Measurements from ENCODE around the gene EME1. TPM values are rescaled to one million over a fixed set of nuclear protein-coding genes. Genes with fewer than 3 reads are reported as not detected.

The EME1 gene
- total RNA-seq, 1 experiment from 2014 or later: 10.6 TPM

DNA sequence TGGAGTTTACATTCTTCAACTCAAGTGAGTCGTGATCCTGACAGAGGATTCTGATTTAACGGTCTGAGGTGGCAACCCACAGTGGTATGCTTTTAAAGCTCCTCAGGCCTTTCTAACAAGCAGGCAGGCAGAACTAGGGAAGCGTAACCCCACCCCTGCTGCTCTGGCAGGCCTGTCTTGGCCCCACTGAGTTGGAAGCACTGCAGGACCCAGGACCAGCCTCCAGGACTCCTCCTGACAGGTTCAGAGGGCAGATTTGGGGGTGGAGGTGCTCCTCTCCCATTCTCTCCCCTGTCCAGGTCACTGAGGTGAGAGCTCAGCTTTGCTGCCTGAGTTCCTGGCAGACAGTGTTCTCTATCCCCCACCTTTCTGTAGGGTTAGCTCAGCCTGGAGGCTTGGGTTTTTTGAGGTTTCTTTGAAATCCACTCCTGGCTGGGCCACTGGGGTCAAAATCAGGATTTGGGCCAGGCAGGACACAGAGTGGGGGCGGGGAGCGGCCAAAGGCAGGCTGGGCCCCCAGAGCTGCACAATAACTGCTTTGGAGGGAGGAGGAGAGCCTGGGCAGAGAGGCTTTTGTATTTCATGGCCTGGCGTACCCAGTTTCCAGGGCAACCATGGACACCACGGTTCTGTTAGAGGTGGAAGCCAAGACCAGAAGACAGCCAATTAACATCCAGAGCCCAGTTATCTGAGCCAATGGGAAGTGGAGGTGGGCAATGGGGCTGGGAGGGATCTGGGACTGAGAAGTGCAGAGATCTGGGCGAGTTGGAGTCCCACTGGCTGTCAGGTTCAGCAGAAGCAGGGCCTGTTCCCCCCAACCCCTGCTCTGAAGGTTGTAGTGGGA, 9.6 kb upstream of the EME1 start:
- Histone ChIP-seq H4K20me1 (ENCODE audit: insufficient read depth, low read depth, low read length) (no peaks in the 10 kb centered on the region; the same call in 1 of the 2 replicates), H3K27me3 (ENCODE audit: low read length) (no peaks in the 10 kb centered on the region), H3K9ac (ENCODE audit: low read length) (no peak overlapping the region), H3K4me1 (ENCODE audit: low read length) (peaks cover 3% of the 10 kb centered on the region), H3K27ac (ENCODE audit: low read length) (no peak overlapping the region), H2AFZ (ENCODE audit: low read length) (no peak overlapping the region), H3K9me3 (ENCODE audit: low read length) (no peaks in the 10 kb centered on the region), H3K4me3 (ENCODE audit: low read length) (no peak overlapping the region), H3K4me2 (ENCODE audit: low read depth, low read length, poor library complexity, severe bottlenecking) (no peak overlapping the region), H3K79me2 (ENCODE audit: low read length) (no peaks in the 10 kb centered on the region), H3K36me3 (ENCODE audit: insufficient read depth, low read length) (peaks cover 6% of the 10 kb centered on the region; the same call in 1 of the 2 replicates), H3K9me2 (replicated peaks; ENCODE audit: insufficient read depth, low read length) (no peaks in the 10 kb centered on the region)
- DNase-seq: peak; percentile 76

GRCh38 chr17:50364061-50364458, 9.0 kb upstream of the EME1 start:
- no peaks in the 10 kb centered on the region for H4K20me1 ChIP-seq (ENCODE audit: insufficient read depth, low read depth, low read length)

GRCh38 chr17:50364715-50365114, 8.3 kb upstream of the EME1 start:
- Histone ChIP-seq H3K9ac (ENCODE audit: low read length) (no peak overlapping the region), H3K4me3 (ENCODE audit: low read length) (no peak overlapping the region), H3K27me3 (ENCODE audit: low read length) (no peaks in the 10 kb centered on the region), H3K9me2 (replicated peaks; ENCODE audit: insufficient read depth, low read length) (no peaks in the 10 kb centered on the region), H3K36me3 (ENCODE audit: insufficient read depth, low read length) (peaks cover 18% of the 10 kb centered on the region; the same call in 1 of the 2 replicates), H3K4me2 (ENCODE audit: low read depth, low read length, poor library complexity, severe bottlenecking) (no peak overlapping the region), H4K20me1 (ENCODE audit: insufficient read depth, low read depth, low read length) (no peaks in the 10 kb centered on the region), H3K27ac (ENCODE audit: low read length) (no peak overlapping the region), H3K4me1 (ENCODE audit: low read length) (peaks cover 3% of the 10 kb centered on the region), H3K9me3 (ENCODE audit: low read length) (no peaks in the 10 kb centered on the region), H3K79me2 (ENCODE audit: low read length) (0 out of 2 replicates have a peak, but pooled peaks cover 5% of the 10 kb centered on the region), H2AFZ (ENCODE audit: low read length) (no peak overlapping the region)
- no peak for DNase-seq

More at GRCh38 chr17:50364061-50364458, 9.0 kb upstream of the EME1 start:
- Histone ChIP-seq H3K4me2 (ENCODE audit: low read depth, low read length, poor library complexity, severe bottlenecking) (no peak overlapping the region), H3K9me2 (replicated peaks; ENCODE audit: insufficient read depth, low read length) (no peaks in the 10 kb centered on the region), H3K9me3 (ENCODE audit: low read length) (no peaks in the 10 kb centered on the region), H3K4me1 (ENCODE audit: low read length) (peaks cover 3% of the 10 kb centered on the region), H3K4me3 (ENCODE audit: low read length) (no peak overlapping the region), H2AFZ (ENCODE audit: low read length) (no peak overlapping the region), H3K27ac (ENCODE audit: low read length) (no peak overlapping the region), H3K27me3 (ENCODE audit: low read length) (no peaks in the 10 kb centered on the region), H3K79me2 (ENCODE audit: low read length) (no peaks in the 10 kb centered on the region), H3K9ac (ENCODE audit: low read length) (no peak overlapping the region), H3K36me3 (ENCODE audit: insufficient read depth, low read length) (peaks cover 11% of the 10 kb centered on the region; the same call in 1 of the 2 replicates)
- DNase-seq: no peak

DNA sequence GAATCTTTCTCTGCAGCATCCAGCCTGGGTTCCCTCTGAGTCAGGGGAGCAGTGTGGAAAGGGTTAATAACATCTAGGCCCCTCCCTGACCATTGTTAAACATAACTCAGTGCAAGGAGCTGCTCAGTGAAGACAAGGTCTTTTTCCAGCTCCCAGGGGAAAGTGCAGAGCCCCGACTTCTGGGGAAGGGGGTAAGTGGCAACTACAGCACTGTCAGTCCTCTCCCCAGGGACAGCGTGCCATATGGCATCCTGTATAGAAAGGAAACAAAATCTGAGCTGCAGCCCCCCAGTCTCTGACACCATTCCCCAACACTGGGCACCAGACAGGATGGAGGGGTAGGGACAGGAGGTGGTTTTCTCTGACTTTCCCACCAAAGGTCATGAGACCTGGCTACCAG, 7.9 kb upstream of the EME1 start:
- no peak overlapping the region for H3K9ac ChIP-seq (ENCODE audit: low read length)
- H2AFZ ChIP-seq (ENCODE audit: low read length): no peak overlapping the region
- peaks cover 22% of the 10 kb centered on the region; the same call in 1 of the 2 replicates for H3K36me3 ChIP-seq (ENCODE audit: insufficient read depth, low read length)
- H3K79me2 ChIP-seq (ENCODE audit: low read length): 0 out of 2 replicates have a peak, but pooled peaks cover 6% of the 10 kb centered on the region
- DNase-seq: no peak
- no peak overlapping the region for H3K4me2 ChIP-seq (ENCODE audit: low read depth, low read length, poor library complexity, severe bottlenecking)
- H3K27ac ChIP-seq (ENCODE audit: low read length): no peak overlapping the region
- peaks cover 3% of the 10 kb centered on the region for H3K4me1 ChIP-seq (ENCODE audit: low read length)
- no peaks in the 10 kb centered on the region for H4K20me1 ChIP-seq (ENCODE audit: insufficient read depth, low read depth, low read length)
- H3K4me3 ChIP-seq (ENCODE audit: low read length): no peak overlapping the region
- H3K9me3 ChIP-seq (ENCODE audit: low read length): no peaks in the 10 kb centered on the region
- no peaks in the 10 kb centered on the region for H3K9me2 ChIP-seq (replicated peaks; ENCODE audit: insufficient read depth, low read length)
- no peaks in the 10 kb centered on the region for H3K27me3 ChIP-seq (ENCODE audit: low read length)

GRCh38 chr17:50365649-50366393, 7.2 kb upstream of the EME1 start:
- peaks cover 3% of the 10 kb centered on the region for H3K4me1 ChIP-seq (ENCODE audit: low read length)
- H3K27ac ChIP-seq (ENCODE audit: low read length): no peak overlapping the region
- peaks cover 9% of the 10 kb centered on the region for H3K79me2 ChIP-seq (ENCODE audit: low read length)
- H3K4me2 ChIP-seq (ENCODE audit: low read depth, low read length, poor library complexity, severe bottlenecking): no peak overlapping the region
- H3K36me3 ChIP-seq (ENCODE audit: insufficient read depth, low read length): peaks cover 26% of the 10 kb centered on the region; the same call in 1 of the 2 replicates
- H3K9me3 ChIP-seq (ENCODE audit: low read length): no peaks in the 10 kb centered on the region
- H3K9ac ChIP-seq (ENCODE audit: low read length): no peak overlapping the region
- DNase-seq: no peak
- H2AFZ ChIP-seq (ENCODE audit: low read length): no peak overlapping the region
- no peaks in the 10 kb centered on the region for H3K27me3 ChIP-seq (ENCODE audit: low read length)
- no peaks in the 10 kb centered on the region for H4K20me1 ChIP-seq (ENCODE audit: insufficient read depth, low read depth, low read length)
- H3K9me2 ChIP-seq (replicated peaks; ENCODE audit: insufficient read depth, low read length): no peaks in the 10 kb centered on the region
- no peak overlapping the region for H3K4me3 ChIP-seq (ENCODE audit: low read length)

- H3K27ac ChIP-seq (ENCODE audit: low read length): no peak overlapping the region
- H3K79me2 ChIP-seq (ENCODE audit: low read length): peaks cover 24% of the 10 kb centered on the region
- H4K20me1 ChIP-seq (ENCODE audit: insufficient read depth, low read depth, low read length): no peaks in the 10 kb centered on the region
- no peak for DNase-seq
- H2AFZ ChIP-seq (ENCODE audit: low read length): no peak overlapping the region
- peaks cover 26% of the 10 kb centered on the region; the same call in 1 of the 2 replicates for H3K36me3 ChIP-seq (ENCODE audit: insufficient read depth, low read length)
- H3K4me2 ChIP-seq (ENCODE audit: low read depth, low read length, poor library complexity, severe bottlenecking): no peak overlapping the region
- H3K9me3 ChIP-seq (ENCODE audit: low read length): no peaks in the 10 kb centered on the region
- no peaks in the 10 kb centered on the region for H3K9me2 ChIP-seq (replicated peaks; ENCODE audit: insufficient read depth, low read length)
- no peak overlapping the region for H3K9ac ChIP-seq (ENCODE audit: low read length)
- no peak overlapping the region for H3K4me3 ChIP-seq (ENCODE audit: low read length)
- H3K27me3 ChIP-seq (ENCODE audit: low read length): no peaks in the 10 kb centered on the region
- H3K4me1 ChIP-seq (ENCODE audit: low read length): peaks cover 12% of the 10 kb centered on the region
Measured at GRCh38 chr17:50367401-50367800, 5.6 kb upstream of the EME1 start.

- Histone ChIP-seq H3K9me3 (ENCODE audit: low read length) (no peaks in the 10 kb centered on the region), H3K27me3 (ENCODE audit: low read length) (no peaks in the 10 kb centered on the region), H3K9me2 (replicated peaks; ENCODE audit: insufficient read depth, low read length) (no peaks in the 10 kb centered on the region), H3K9ac (ENCODE audit: low read length) (no peak overlapping the region), H4K20me1 (ENCODE audit: insufficient read depth, low read depth, low read length) (no peaks in the 10 kb centered on the region), H3K4me2 (ENCODE audit: low read depth, low read length, poor library complexity, severe bottlenecking) (no peak overlapping the region), H3K4me3 (ENCODE audit: low read length) (no peak overlapping the region), H2AFZ (ENCODE audit: low read length) (no peak overlapping the region), H3K27ac (ENCODE audit: low read length) (no peak overlapping the region), H3K79me2 (ENCODE audit: low read length) (peaks cover 36% of the 10 kb centered on the region), H3K36me3 (ENCODE audit: insufficient read depth, low read length) (peaks cover 26% of the 10 kb centered on the region; the same call in 1 of the 2 replicates), H3K4me1 (ENCODE audit: low read length) (peaks cover 19% of the 10 kb centered on the region)
- DNase-seq: no peak
Measured at GRCh38 chr17:50370052-50370451, 3.0 kb upstream of the EME1 start.

DNA sequence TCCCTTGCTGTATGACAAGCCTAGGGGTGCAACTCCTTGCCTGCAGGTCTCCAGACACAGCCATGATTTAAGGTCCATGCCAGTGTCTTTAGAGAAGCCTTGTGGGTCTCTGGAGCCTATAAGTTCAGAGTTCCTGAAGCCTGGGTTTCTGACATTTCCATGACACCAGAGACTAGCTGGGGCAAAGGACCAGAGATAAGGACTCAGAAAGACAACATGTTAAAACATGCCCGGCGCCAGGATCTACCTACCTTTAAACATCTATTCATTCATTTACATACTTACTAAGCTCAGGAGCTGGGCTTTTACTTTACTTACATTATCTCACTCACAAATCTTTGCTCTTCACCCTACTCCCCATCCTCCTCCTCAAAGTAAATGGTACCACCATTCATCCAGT, 1.5 kb upstream of the EME1 start:
- Histone ChIP-seq H3K4me3 (ENCODE audit: low read length) (peak overlapping the region; percentile 86), H3K27ac (ENCODE audit: low read length) (no peak overlapping the region), H3K9me3 (ENCODE audit: low read length) (no peaks in the 10 kb centered on the region), H3K27me3 (ENCODE audit: low read length) (no peaks in the 10 kb centered on the region), H3K4me2 (ENCODE audit: low read depth, low read length, poor library complexity, severe bottlenecking) (peak overlapping the region; percentile 85), H3K9me2 (replicated peaks; ENCODE audit: insufficient read depth, low read length) (no peaks in the 10 kb centered on the region), H4K20me1 (ENCODE audit: insufficient read depth, low read depth, low read length) (no peaks in the 10 kb centered on the region), H2AFZ (ENCODE audit: low read length) (no peak overlapping the region), H3K9ac (ENCODE audit: low read length) (peak overlapping the region; percentile 85), H3K4me1 (ENCODE audit: low read length) (peaks cover 19% of the 10 kb centered on the region), H3K79me2 (ENCODE audit: low read length) (peaks cover 36% of the 10 kb centered on the region), H3K36me3 (ENCODE audit: insufficient read depth, low read length) (peaks cover 26% of the 10 kb centered on the region; the same call in 1 of the 2 replicates)
- no peak for DNase-seq

Data from Karpas-422 (cell line).